BLaER1 (cell line): ENCODE data around the gene NME2.
"Not testable (repeated sequence)": the region's sequence is repeated elsewhere in the genome, so short reads cannot be mapped to it uniquely, and the experiment has no call there.

Source experiments
- H3K27ac ChIP-seq: shearing (Covaris generic); formaldehyde crosslinking; 2 replicates; pipeline ENCODE4 v1.8.1; 2022
- H3K27me3 ChIP-seq: shearing (Covaris generic); formaldehyde crosslinking; 2 replicates; pipeline ENCODE4 v1.8.1; 2022
- H3K36me3 ChIP-seq: shearing (Covaris generic); formaldehyde crosslinking; 2 replicates; pipeline ENCODE4 v1.8.1; 2022
- H3K4me1 ChIP-seq: shearing (Covaris generic); formaldehyde crosslinking; 2 replicates; pipeline ENCODE4 v1.8.1; 2022
- H3K4me2 ChIP-seq: shearing (Covaris generic); formaldehyde crosslinking; 2 replicates; pipeline ENCODE4 v1.8.1; 2022
- H3K4me3 ChIP-seq: shearing (Covaris generic); formaldehyde crosslinking; 2 replicates; pipeline ENCODE4 v1.8.1; 2022
- H3K9ac ChIP-seq: shearing (Covaris generic); formaldehyde crosslinking; 2 replicates; pipeline ENCODE4 v1.8.1; 2022
- H3K9me3 ChIP-seq: shearing (Covaris generic); formaldehyde crosslinking; 2 replicates; pipeline ENCODE4 v1.8.1; 2022
- H4K20me1 ChIP-seq: shearing (Covaris generic); formaldehyde crosslinking; 2 replicates; pipeline ENCODE4 v1.8.1; 2022
- Cebpa-rat ChIP-seq: shearing (Covaris generic); IDR thresholded peaks from 2 replicates; pipeline ENCODE4 v1.8.1; 2022

NME2 gene

DNA sequence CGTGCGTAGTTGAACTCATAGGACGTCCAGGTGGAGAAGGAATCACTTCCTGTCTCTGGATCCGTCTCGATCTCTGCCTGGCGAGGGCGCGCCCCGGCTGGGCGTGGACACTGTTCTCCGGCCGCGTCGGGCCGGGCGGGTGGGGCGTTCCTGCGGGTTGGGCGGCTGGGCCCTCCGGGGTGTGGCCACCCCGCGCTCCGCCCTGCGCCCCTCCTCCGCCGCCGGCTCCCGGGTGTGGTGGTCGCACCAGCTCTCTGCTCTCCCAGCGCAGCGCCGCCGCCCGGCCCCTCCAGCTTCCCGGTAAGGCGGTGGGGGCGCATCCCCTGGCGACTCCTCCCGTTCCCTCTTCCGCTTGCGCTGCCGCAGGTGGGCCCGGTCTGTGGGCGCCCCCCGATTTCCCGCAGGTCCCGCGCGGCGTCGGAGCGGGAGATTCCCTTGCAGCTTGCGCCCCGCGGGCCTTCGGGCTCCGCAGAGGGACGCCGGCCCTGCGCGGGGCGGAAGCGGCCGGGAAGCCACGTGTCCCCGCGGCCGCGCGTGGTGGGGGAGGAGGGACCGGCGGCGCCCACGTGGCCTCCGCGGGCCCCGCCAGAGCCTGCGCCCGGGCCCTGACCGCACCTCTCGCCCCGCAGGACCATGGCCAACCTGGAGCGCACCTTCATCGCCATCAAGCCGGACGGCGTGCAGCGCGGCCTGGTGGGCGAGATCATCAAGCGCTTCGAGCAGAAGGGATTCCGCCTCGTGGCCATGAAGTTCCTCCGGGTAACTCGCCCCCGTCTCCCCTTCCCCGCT lies at the start of gene NME2:
NME2 (plus strand) TSS at position 214 of the 789 bp plus-strand sequence; CDS start at position 634, 420 bp downstream.
- Histone ChIP-seq H3K9me3 (no peaks in the 10 kb centered on the region), H3K27ac (peak within 1 kb of the TSS; percentile 99), H3K4me1 (peaks cover 26% of the 10 kb centered on the region), H4K20me1 (peaks cover 59% of the 10 kb centered on the region), H3K27me3 (no peaks in the 10 kb centered on the region), H3K36me3 (peaks cover 67% of the 10 kb centered on the region), H3K4me3 (peak within 1 kb of the TSS; percentile 94), H3K9ac (peak within 1 kb of the TSS; percentile 98), H3K4me2 (peak within 1 kb of the TSS; percentile 91)
- no peak for TF ChIP-seq Cebpa-rat

GRCh38 chr17:51118330-51119195 lies 47.6 kb upstream of the NME2 start:
- Histone ChIP-seq H3K4me3 (peak overlapping the region; percentile 94), H3K9ac (peak overlapping the region; percentile 89), H3K9me3 (no peaks in the 10 kb centered on the region), H3K27me3 (no peaks in the 10 kb centered on the region), H3K36me3 (no peaks in the 10 kb centered on the region), H4K20me1 (peaks cover 68% of the 10 kb centered on the region), H3K27ac (no peak overlapping the region), H3K4me1 (peaks cover 39% of the 10 kb centered on the region), H3K4me2 (peak overlapping the region; percentile 95)
- no peak for TF ChIP-seq Cebpa-rat

DNA sequence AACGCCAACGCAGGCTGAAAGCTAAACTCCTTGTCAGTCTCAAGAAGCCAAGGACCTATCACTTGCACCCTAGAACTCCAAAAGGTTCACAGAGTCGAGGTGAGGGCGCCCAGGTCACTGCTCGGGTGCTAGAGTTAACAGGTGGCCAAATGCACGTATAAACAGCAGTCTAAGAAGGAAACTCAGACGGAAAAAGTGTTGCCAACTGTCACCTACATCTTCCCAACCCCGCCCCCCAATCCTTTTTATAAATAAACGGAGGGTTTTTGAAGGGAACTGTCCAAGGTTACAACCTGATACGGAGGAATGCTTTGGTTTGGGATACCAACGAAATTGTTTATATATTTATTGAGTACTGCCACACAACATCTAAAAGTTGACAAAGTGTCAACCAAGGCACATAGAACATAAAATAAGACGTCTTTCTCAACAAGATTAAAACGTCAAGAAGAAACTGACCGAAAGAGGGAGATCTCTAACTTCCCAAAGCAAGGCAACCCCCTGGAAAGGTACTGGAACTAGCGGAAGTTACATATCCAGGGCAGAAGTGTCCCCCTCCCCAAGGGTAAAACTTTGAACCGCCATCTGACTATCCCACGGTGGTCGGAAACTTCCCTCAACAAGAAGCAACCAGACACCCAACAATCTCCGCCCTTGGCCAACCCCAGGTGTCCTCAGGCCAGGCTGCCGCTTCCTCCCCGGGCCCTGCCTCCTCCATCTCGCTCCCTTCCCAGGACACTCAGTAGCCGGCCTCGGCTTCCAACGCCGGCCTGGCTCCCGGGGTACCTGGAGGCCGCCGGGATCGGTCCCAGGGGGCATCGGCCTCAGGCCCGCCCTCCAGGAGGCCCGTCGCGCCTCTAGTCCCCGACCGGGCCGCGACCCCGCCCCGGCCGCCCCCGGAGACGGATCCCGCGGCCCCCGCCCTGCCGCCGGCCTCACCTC lies 46.5 kb upstream of the NME2 start:
- Histone ChIP-seq H3K4me1 (peaks cover 39% of the 10 kb centered on the region), H3K27ac (peak overlapping the region; percentile 81), H3K27me3 (no peaks in the 10 kb centered on the region), H3K36me3 (no peaks in the 10 kb centered on the region), H3K9me3 (no peaks in the 10 kb centered on the region), H3K9ac (peak overlapping the region; percentile 89), H3K4me3 (peak overlapping the region; percentile 94), H3K4me2 (peak overlapping the region; percentile 95), H4K20me1 (peaks cover 57% of the 10 kb centered on the region)
- TF ChIP-seq Cebpa-rat, result no peak

DNA sequence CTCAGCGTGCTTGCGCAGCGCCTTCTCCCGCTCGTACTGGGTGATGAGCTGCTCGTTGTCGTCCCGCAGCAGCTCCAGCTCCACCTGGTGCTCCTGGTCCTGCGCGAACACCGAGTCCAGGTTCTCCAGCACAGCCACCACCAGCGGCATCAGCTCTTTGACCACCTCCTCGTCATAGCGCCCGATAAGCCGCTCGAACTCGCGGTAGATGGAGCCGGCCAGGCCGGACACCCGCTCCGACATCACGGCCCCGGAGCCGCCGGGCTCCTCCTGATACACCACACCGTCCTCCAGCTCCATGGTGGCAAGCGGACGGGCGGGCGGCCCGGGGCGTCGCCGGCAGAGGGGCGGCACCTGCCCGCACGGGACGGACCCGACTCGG lies 45.9 kb upstream of the NME2 start:
- H3K4me3 ChIP-seq, result peak overlapping the region; percentile 94
- H3K27ac ChIP-seq, result peak overlapping the region; percentile 81
- peaks cover 39% of the 10 kb centered on the region for H3K4me1 ChIP-seq

GRCh38 chr17:51120739-51121619 lies 45.2 kb upstream of the NME2 start, which contains the start of gene SPAG9:
SPAG9 (minus strand) TSS chr17:51120868; CDS start chr17:51120656, 212 bp downstream.
- Histone ChIP-seq H4K20me1 (peaks cover 44% of the 10 kb centered on the region), H3K4me3 (peak within 1 kb of the TSS; percentile 94), H3K9me3 (no peaks in the 10 kb centered on the region), H3K4me1 (peaks cover 39% of the 10 kb centered on the region), H3K9ac (peak within 1 kb of the TSS; percentile 89), H3K27ac (peak within 1 kb of the TSS; percentile 88), H3K36me3 (no peaks in the 10 kb centered on the region), H3K27me3 (no peaks in the 10 kb centered on the region), H3K4me2 (peak within 1 kb of the TSS; percentile 95)
- no peak for TF ChIP-seq Cebpa-rat

More for the DNA sequence above, 45.9 kb upstream of the NME2 start:
- Histone ChIP-seq H3K27me3 (no peaks in the 10 kb centered on the region), H4K20me1 (peaks cover 50% of the 10 kb centered on the region), H3K9ac (peak overlapping the region; percentile 89), H3K4me2 (peak overlapping the region; percentile 95), H3K9me3 (no peaks in the 10 kb centered on the region), H3K36me3 (no peaks in the 10 kb centered on the region)
- TF ChIP-seq Cebpa-rat, result no peak

- no peak for TF ChIP-seq Cebpa-rat
- peak overlapping the region; percentile 88 for H3K27ac ChIP-seq
- peak overlapping the region; percentile 85 for H3K9ac ChIP-seq
- H3K4me2 ChIP-seq, result peak overlapping the region; percentile 87
- peaks cover 35% of the 10 kb centered on the region for H4K20me1 ChIP-seq
- no peaks in the 10 kb centered on the region for H3K27me3 ChIP-seq
- H3K4me3 ChIP-seq, result peak overlapping the region; percentile 94
- H3K36me3 ChIP-seq, result no peaks in the 10 kb centered on the region
- no peaks in the 10 kb centered on the region for H3K9me3 ChIP-seq
- H3K4me1 ChIP-seq, result peaks cover 37% of the 10 kb centered on the region
These were observed 44.4 kb upstream of the NME2 start for GRCh38 chr17:51121620-51122472.

DNA sequence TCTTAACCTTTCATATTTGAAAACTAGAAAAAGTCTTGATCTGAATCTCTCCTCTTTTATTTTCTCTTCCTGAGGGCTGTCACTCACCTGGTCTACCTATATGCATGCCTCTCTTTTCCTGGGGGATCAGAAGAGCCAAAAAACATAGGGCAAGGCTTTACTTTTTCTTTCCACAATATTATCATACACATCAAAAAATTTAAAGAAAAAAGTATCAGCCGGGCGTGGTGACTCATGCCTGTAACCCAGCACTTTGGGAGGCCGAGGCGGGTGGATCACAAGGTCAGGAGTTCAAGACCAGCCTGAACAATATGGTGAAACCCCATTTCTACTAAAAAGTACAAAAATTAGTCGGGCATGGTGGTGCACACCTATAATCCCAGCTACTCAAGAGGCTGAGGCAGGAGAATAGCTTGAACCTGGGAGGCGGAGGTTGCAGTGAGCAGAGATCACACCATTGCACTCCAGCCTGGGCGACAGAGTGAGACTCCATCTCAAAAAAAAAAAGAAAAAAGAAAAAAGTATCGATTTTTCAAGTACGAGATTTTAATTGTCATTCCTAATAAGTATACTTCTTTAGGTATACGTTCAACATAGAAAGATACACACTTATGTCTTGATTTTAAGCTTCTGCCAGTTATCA lies 43.6 kb upstream of the NME2 start:
- Histone ChIP-seq H3K4me1 (peaks cover 30% of the 10 kb centered on the region), H4K20me1 (peaks cover 28% of the 10 kb centered on the region)
- not testable (repeated sequence) for H3K9me3 ChIP-seq, H3K9ac ChIP-seq, H3K27me3 ChIP-seq, H3K4me3 ChIP-seq, H3K4me2 ChIP-seq, H3K27ac ChIP-seq, H3K36me3 ChIP-seq
